ENCODE data around the gene BABAM1. TPM values are rescaled to one million over a fixed set of nuclear protein-coding genes. Genes with fewer than 3 reads are reported as not detected.
A peak's percentile ranks its signal among the peaks of the same experiment; 100 is the strongest.

Gene BABAM1
- total RNA-seq, 4 donors from 2014 or later, result 60.0 to 72.0 (median 67.0) TPM

GRCh38 chr19:17327654-17328516, 60.6 kb downstream of the BABAM1 start:
- no peak for DNase-seq (ENCODE audit: low spot score in 2 of 2)

More at GRCh38 chr19:17327654-17328516, 60.6 kb downstream of the BABAM1 start:
- peak overlapping the region in 3 of 4 donors; percentile 13 to 77 (median 50) for H3K27ac ChIP-seq
- 42 to 61% methylated on average over 46 to 50 of the region's 64 CpGs for WGBS, 2 donors
- no peaks in the 10 kb centered on the region for H3K9me3 ChIP-seq
- TF ChIP-seq POLR2A (IDR thresholded peaks at IDR 0.05) (no peak), CTCF (IDR thresholded peaks at IDR 0.05) (no peak)
- H3K36me3 ChIP-seq, result peaks cover 0 to 65% (median 0%) of the 10 kb centered on the region in 3 donors
- H3K4me1 ChIP-seq, result peaks cover 0 to 67% (median 19%) of the 10 kb centered on the region in 4 donors
- no peaks in the 10 kb centered on the region for H3K27me3 ChIP-seq
- H3K4me3 ChIP-seq, result peak overlapping the region in 2 of 4 donors; percentile 35 to 46

Other genes starting within 250 kb of the BABAM1 start
- 10 to 100 TPM in 3 of 4 donors, 1 to 10 TPM in 1; 9.8 to 26.3 (median 14.4) TPM for gene CPAMD8, start 240.6 kb upstream of the BABAM1 start, total RNA-seq
- gene HAUS8, start 192.0 kb upstream of the BABAM1 start, total RNA-seq, result 10 to 100 TPM in 1 of 4 donors, 1 to 10 TPM in 3; 2.6 to 11.6 (median 4.3) TPM
- 100 to 1,000 TPM in 3 of 4 donors, 10 to 100 TPM in 1; 61.7 to 201 (median 115) TPM for gene MYO9B, start 191.7 kb upstream of the BABAM1 start, total RNA-seq
- gene USE1, start 52.1 kb upstream of the BABAM1 start, total RNA-seq, result 10 to 100 TPM; 17.4 to 50.0 (median 28.0) TPM
- 10 to 100 TPM in 1 of 4 donors, 1 to 10 TPM in 3; 3.3 to 30.0 (median 5.8) TPM for gene OCEL1, start 41.2 kb upstream of the BABAM1 start, total RNA-seq
- 10 to 100 TPM; 30.0 to 46.0 (median 39.5) TPM for gene NR2F6, start 21.5 kb upstream of the BABAM1 start, total RNA-seq
- gene USHBP1, start 2.7 kb upstream of the BABAM1 start, total RNA-seq, result 10 to 100 TPM in 2 of 4 donors, 1 to 10 TPM in 2; 3.1 to 29.4 (median 17.5) TPM
- gene ANKLE1, start 14.5 kb downstream of the BABAM1 start, total RNA-seq, result 1 to 10 TPM in 2 of 4 donors, under 1 TPM in 2; 0.44 to 2.1 (median 0.90) TPM
- gene ABHD8, start 36.0 kb downstream of the BABAM1 start, total RNA-seq, result 10 to 100 TPM; 15.7 to 22.9 (median 19.9) TPM
- 100 to 1,000 TPM; 143 to 187 (median 175) TPM for gene MRPL34, start 38.4 kb downstream of the BABAM1 start, total RNA-seq
- gene DDA1, start 42.1 kb downstream of the BABAM1 start, total RNA-seq, result 10 to 100 TPM in 1 of 4 donors, 1 to 10 TPM in 3; 5.7 to 14.7 (median 7.8) TPM
- gene ANO8, start 67.4 kb downstream of the BABAM1 start, total RNA-seq, result 10 to 100 TPM; 10.7 to 23.1 (median 13.3) TPM
- gene GTPBP3, start 70.1 kb downstream of the BABAM1 start, total RNA-seq, result 10 to 100 TPM; 15.9 to 59.4 (median 28.8) TPM
- 100 to 1,000 TPM in 1 of 4 donors, 10 to 100 TPM in 3; 21.8 to 142 (median 78.8) TPM for gene PLVAP, start 109.9 kb downstream of the BABAM1 start, total RNA-seq
- 1 to 10 TPM in 2 of 4 donors, under 1 TPM in 1, not detected in 1; 0.63 to 4.5 (median 2.0) TPM for gene CCDC194, start 126.8 kb downstream of the BABAM1 start, total RNA-seq
- gene BST2, start 138.2 kb downstream of the BABAM1 start, total RNA-seq, result 10 to 100 TPM; 71.0 to 77.4 (median 72.2) TPM
- 10 to 100 TPM; 42.8 to 87.9 (median 51.9) TPM for gene MVB12A, start 152.6 kb downstream of the BABAM1 start, total RNA-seq
- 1 to 10 TPM in 1 of 4 donors, under 1 TPM in 2, not detected in 1; 0.21 to 2.0 (median 0.30) TPM for gene TMEM221, start 181.2 kb downstream of the BABAM1 start, total RNA-seq
- gene NXNL1, start 193.5 kb downstream of the BABAM1 start, total RNA-seq, result under 1 TPM in 1 of 4 donors, not detected in 3; 0.44 TPM
- 10 to 100 TPM; 30.6 to 69.3 (median 55.9) TPM for gene SLC27A1, start 203.1 kb downstream of the BABAM1 start, total RNA-seq
- 10 to 100 TPM; 82.2 to 96.7 (median 92.2) TPM for gene PGLS, start 244.2 kb downstream of the BABAM1 start, total RNA-seq